Nucleus accumbens (tissue), 56 donors: ENCODE measurements around the gene ZNF385B.

Experiments
- DNase-seq, 56 donors: peaks; one replicate each; lab custom pipeline; 2025; lab: John Stamatoyannopoulos, UW

Gene ZNF385B

DNA sequence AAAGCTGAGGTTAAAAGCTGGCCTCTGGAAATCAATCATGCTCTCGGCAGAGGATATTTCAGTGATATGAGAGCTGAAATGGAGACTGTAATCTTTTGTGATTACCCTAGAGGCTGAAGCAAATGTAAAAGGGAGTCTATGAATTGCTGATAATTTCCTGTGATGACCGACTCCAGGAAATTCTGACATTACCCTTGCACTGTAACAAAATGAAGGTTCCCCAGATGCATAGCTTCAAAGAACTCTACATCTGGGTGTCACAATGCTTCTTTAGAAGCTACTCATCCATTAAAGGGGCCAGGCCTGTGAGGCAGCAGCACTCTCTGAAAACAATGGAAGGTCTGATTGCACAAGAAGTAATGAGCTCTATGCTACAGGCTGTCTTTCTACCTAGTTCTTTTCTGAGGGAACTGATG lies 328.5 kb downstream of the ZNF385B start:
- no peak for DNase-seq

DNA sequence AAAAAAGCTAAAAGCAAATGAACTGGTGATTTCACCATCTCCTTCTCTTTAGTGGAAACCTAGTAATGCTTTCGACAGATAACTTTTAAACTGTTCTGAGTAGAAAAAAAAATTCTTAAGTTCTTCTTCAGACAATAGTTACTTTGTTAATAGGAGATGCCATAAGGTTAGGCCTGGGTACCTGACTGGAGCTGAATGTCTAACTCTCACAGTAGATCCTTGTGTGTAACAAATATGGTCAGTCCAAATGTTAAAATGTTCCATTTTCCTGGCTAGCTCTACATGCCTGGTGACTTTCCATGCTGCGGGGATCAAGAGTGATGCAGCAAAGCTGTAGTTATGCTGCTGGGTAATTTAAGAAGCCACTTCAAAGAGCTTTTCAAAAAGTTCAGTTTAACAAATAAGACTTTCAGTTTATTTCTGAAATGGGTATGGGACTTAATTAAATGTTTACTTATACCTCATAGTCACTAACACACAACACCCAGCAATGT lies 332.8 kb downstream of the ZNF385B start:
- no peak for DNase-seq

GRCh38 chr2:179525340-179525739 lies 336.1 kb downstream of the ZNF385B start:
- no peak for DNase-seq

GRCh38 chr2:179524809-179525339 lies 336.5 kb downstream of the ZNF385B start:
- DNase-seq: no peak

DNA sequence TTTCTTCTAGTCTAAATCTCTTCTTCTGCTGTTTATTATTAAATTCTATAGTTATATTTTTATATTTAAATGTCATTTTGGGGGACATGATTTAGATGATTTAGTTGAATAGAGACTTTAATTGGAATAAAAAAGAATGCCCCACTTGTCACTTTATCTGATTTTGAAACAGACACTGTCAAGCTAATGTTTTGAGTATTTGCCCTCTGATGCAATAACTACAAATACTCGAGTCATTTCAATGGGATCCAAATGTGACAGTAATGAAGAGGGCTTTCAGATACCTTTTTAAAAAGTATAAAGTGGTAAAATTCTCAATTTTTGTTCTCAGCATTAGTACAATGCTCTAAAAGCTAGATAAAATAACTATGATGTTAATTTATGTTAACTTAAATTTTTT lies 339.5 kb downstream of the ZNF385B start:
- no peak for DNase-seq

DNA sequence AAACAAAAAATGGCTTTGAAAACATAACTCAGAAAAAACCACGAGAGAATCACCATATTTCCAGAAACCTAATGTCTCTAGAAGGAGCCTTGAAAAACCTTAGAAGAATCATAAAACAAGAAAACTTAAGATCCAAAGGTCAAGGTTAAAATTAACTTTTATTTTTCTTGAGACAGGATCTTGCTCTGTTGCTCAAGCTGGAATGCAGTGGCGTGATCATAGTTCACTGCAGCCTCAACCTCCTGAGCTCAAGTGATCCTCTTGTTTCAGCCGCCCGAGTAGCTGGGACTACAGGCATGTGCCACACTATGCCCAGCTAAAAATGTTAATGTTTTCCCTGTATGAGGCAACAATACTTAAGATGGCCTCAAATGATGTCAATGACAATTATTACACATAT lies 342.6 kb downstream of the ZNF385B start:
- no peak for DNase-seq

- no peak for DNase-seq
Observed at GRCh38 chr2:179513181-179513580, 348.2 kb downstream of the ZNF385B start.

GRCh38 chr2:179512281-179513035 lies 349.0 kb downstream of the ZNF385B start:
- no peak for DNase-seq

- no peak for DNase-seq
Observed at GRCh38 chr2:179511105-179511789, 350.2 kb downstream of the ZNF385B start.

DNA sequence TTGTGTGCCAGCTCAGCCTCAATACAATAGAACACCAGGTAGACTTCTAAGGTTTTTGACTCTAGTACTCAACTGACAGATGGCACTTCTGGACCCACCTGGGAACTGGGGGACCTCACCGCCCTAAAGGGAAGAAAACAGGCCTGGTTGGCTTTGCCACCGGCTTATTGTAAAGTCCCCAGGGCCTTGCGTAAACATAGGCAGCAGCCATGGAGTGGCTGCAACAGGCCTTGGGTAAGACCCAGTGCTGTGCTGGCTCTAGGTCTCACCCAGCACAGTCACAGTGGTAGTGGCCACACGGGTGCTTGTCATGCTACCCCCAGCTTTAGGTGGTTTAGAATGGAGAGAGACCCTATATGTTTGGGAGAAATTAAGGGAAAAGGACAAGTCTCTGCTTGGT lies 366.1 kb downstream of the ZNF385B start:
- DNase-seq: no peak

GRCh38 chr2:179488563-179488962 lies 372.8 kb downstream of the ZNF385B start:
- no peak for DNase-seq

GRCh38 chr2:179487010-179487731 lies 374.2 kb downstream of the ZNF385B start:
- DNase-seq: no peak

DNA sequence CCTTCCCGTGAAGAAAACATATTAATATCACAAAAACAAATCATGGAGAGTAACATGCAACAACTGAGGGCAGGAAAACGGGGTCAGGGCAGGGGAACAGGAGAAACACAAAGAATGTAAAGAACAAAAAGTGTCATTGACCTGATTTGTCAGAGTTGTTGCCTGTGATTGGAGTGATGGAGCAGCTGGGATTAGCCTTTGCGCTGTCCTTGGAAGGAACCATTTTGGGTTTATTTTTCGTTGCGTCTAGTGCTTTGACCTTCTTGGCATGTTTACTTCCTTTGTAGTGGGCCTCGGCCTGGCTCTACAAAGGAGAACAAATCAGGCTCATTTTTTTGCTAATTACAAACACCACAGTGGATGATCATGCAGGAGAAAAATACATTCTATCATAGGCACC lies 378.3 kb downstream of the ZNF385B start:
- DNase-seq: no peak

DNA sequence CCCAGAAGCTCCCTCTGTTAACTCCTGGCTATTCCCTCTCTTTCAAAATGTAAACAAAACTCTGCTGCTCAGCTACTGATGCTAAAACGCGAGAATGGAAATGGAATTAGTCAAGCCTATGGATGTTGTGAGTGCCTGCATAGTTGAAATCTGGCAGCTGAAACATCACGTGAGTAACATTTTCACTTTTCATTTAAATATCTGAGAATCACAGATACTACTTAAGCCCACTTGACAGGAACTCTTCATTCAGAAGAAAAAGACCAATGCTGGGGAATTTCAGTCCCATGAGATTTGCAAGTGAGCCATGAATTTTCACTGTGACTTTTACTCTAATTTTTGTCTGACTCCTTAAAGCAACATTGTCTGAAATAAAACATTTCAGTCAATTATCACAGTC lies 381.5 kb downstream of the ZNF385B start:
- DNase-seq: no peak

DNA sequence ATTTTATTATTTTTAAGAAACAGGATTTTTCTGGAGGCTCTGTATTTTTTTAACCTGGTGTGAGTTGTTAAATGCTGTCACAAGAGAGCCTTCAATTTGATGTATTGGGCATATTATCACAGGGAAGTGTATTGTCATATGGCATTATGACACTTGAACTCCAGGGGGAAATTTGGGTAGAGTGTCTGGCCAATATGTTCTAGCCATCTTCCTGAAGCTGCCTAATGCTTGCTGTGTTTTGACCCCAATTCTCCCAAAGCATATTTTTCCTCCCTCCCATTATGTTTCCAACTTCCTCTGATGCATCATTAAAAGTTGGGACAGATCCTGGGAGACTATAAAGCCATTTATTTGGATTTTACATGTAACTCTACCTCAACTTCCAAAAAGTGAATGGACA lies 382.6 kb downstream of the ZNF385B start:
- no peak for DNase-seq

DNA sequence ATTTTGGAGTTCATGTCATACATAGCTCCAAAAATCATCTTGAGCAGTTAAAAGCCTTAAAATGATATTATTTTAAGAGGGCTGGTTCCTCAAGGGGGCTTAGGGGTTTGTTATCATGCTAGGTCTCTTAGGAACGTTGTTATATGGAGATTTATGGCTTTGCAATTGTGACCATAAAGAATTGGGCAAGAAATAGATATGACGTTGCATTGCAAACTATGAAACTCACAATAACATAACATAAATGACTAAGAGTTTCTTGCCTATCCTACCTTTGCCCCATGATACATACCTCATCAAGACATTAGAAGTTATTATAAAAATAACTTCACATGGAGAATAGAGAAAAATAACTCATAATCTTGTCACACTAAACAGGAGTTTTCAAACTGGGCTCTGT lies 390.4 kb downstream of the ZNF385B start:
- no peak for DNase-seq

- DNase-seq: no peak
Observed at GRCh38 chr2:179470089-179470488, 391.3 kb downstream of the ZNF385B start.

DNA sequence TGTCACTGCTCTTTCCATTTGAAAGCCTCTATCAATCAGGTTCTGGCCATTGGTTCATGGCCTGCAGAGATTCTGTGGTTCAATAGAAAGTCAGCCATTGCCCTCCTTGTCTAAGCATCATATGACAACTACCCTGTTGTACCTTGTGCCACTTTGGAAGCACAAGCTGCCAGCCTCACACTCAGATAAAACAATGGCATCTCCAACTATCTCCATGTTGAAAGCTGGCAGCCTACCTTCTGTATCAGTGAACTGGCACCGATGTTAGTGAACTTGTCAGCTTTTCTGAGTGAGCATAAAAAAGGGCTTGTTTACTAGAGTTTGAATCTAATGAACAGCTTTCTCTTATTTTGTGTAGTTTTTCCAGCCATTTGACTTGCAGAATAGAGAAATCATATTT lies 393.5 kb downstream of the ZNF385B start:
- DNase-seq: no peak

GRCh38 chr2:179467111-179467510 lies 394.3 kb downstream of the ZNF385B start:
- DNase-seq: no peak

DNA sequence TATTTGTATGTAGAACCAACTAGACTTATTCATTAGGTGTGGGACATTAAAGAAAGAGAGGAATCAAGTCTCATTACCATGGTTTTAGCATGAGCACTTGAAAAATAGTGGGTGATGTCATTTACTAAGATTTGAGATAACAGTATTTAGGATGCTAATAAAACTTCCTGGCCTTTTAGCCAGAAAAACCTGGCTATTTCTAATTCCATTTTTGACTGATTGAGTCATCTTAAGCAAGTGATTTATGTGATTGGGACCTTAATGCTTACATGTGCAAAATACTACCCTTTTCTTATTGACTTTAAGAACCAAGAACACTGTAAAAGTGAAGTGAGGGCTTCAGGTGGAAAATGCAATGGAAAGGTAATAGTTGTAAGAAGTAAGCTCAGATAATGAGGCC lies 400.0 kb downstream of the ZNF385B start:
- DNase-seq: no peak
